ENCODE data around the gene HAO1. TPM values are rescaled to one million over a fixed set of nuclear protein-coding genes. Genes with fewer than 3 reads are reported as not detected.
"Not testable (repeated sequence)": the region's sequence is repeated elsewhere in the genome, so short reads cannot be mapped to it uniquely, and the experiment has no call there.

Gene HAO1
- not detected for total RNA-seq

- no peak for ATAC-seq
- no peaks in the 10 kb centered on the region for H3K36me3 Mint-ChIP-seq
- H3K27ac Mint-ChIP-seq = no peak within 1 kb of the TSS
- DNase-seq (ENCODE audit: low spot score in 2 of 2) = no peak
- H3K9me3 Mint-ChIP-seq = no peaks in the 10 kb centered on the region
Observed at GRCh38 chr20:7940341-7940740, at the start of gene HAO1. Gene HAO1, minus strand, starts transcription at chr20:7940458. Its CDS starts 36 bp downstream, at chr20:7940422.

- ATAC-seq = no peak
- no peak for DNase-seq (ENCODE audit: low spot score in 2 of 2)
- peaks cover 11 to 12% of the 10 kb centered on the region in 2 donors for H3K36me3 Mint-ChIP-seq
- peaks cover 8 to 9% of the 10 kb centered on the region in 2 donors for H3K9me3 Mint-ChIP-seq
- no peak overlapping the region for H3K27ac Mint-ChIP-seq
Observed at GRCh38 chr20:7989379-7989778, 49.1 kb upstream of the HAO1 start.

GRCh38 chr20:7985916-7986315, 45.7 kb upstream of the HAO1 start:
- no peaks in the 10 kb centered on the region for H3K9me3 Mint-ChIP-seq
- ATAC-seq (no peak), DNase-seq (ENCODE audit: low spot score in 2 of 2) (no peak)
- no peak overlapping the region for H3K27ac Mint-ChIP-seq
- H3K36me3 Mint-ChIP-seq = peaks cover 8% of the 10 kb centered on the region in 2 donors

- Mint-ChIP-seq H3K9me3 (no peaks in the 10 kb centered on the region), H3K36me3 (peaks cover 8% of the 10 kb centered on the region in 2 donors), H3K27ac (no peak overlapping the region)
- ATAC-seq (no peak), DNase-seq (ENCODE audit: low spot score in 2 of 2) (no peak)
Observed at GRCh38 chr20:7984192-7984591, 43.9 kb upstream of the HAO1 start.

GRCh38 chr20:7981374-7981773, 41.1 kb upstream of the HAO1 start:
- H3K36me3 Mint-ChIP-seq = peaks cover 8 to 12% of the 10 kb centered on the region in 2 donors
- ATAC-seq = no peak
- H3K9me3 Mint-ChIP-seq = no peaks in the 10 kb centered on the region
- H3K27ac Mint-ChIP-seq = no peak overlapping the region
- no peak for DNase-seq (ENCODE audit: low spot score in 2 of 2)

GRCh38 chr20:7980332-7981046, 40.2 kb upstream of the HAO1 start:
- DNase-seq (ENCODE audit: low spot score in 2 of 2) = no peak
- ATAC-seq = peak; percentile 57 to 61
- Mint-ChIP-seq H3K36me3 (peaks cover 8 to 12% of the 10 kb centered on the region in 2 donors), H3K9me3 (no peaks in the 10 kb centered on the region), H3K27ac (peak overlapping the region in 1 of 2 donors; percentile 22)

- Mint-ChIP-seq H3K36me3 (peaks cover 8 to 12% of the 10 kb centered on the region in 2 donors), H3K27ac (no peak overlapping the region), H3K9me3 (no peaks in the 10 kb centered on the region)
- ATAC-seq = no peak
- no peak for DNase-seq (ENCODE audit: low spot score in 2 of 2)
Observed at GRCh38 chr20:7977709-7978108, 37.5 kb upstream of the HAO1 start.

- ATAC-seq (peak in 1 of 2 donors; percentile 41), DNase-seq (ENCODE audit: low spot score in 2 of 2) (no peak)
- Mint-ChIP-seq H3K36me3 (peaks cover 0 to 5% of the 10 kb centered on the region in 2 donors), H3K9me3 (no peaks in the 10 kb centered on the region), H3K27ac (no peak overlapping the region)
Observed at GRCh38 chr20:7975851-7976414, 35.7 kb upstream of the HAO1 start.

GRCh38 chr20:7974785-7975435, 34.7 kb upstream of the HAO1 start:
- Mint-ChIP-seq H3K9me3 (no peaks in the 10 kb centered on the region), H3K36me3 (peaks cover 0 to 5% of the 10 kb centered on the region in 2 donors), H3K27ac (no peak overlapping the region)
- ATAC-seq (no peak), DNase-seq (ENCODE audit: low spot score in 2 of 2) (no peak)

GRCh38 chr20:7971536-7972280, 31.4 kb upstream of the HAO1 start:
- no peak for ATAC-seq
- H3K9me3 Mint-ChIP-seq = no peaks in the 10 kb centered on the region
- no peak overlapping the region for H3K27ac Mint-ChIP-seq
- DNase-seq (ENCODE audit: low spot score in 2 of 2) = no peak
- H3K36me3 Mint-ChIP-seq = no peaks in the 10 kb centered on the region

- Mint-ChIP-seq H3K27ac (no peak overlapping the region), H3K9me3 (no peaks in the 10 kb centered on the region), H3K36me3 (no peaks in the 10 kb centered on the region)
- DNase-seq (ENCODE audit: low spot score in 2 of 2) (no peak), ATAC-seq (no peak)
Observed at GRCh38 chr20:7967199-7967844, 27.1 kb upstream of the HAO1 start.

GRCh38 chr20:7966176-7966575, 25.9 kb upstream of the HAO1 start:
- H3K36me3 Mint-ChIP-seq = no peaks in the 10 kb centered on the region
- no peak for DNase-seq (ENCODE audit: low spot score in 2 of 2)
- H3K9me3 Mint-ChIP-seq = no peaks in the 10 kb centered on the region
- no peak overlapping the region for H3K27ac Mint-ChIP-seq
- no peak for ATAC-seq

GRCh38 chr20:7959484-7959883, 19.2 kb upstream of the HAO1 start:
- Mint-ChIP-seq H3K9me3 (peaks cover 10 to 12% of the 10 kb centered on the region in 2 donors), H3K27ac (no peak overlapping the region), H3K36me3 (peaks cover 0 to 12% of the 10 kb centered on the region in 2 donors)
- ATAC-seq (no peak), DNase-seq (ENCODE audit: low spot score in 2 of 2) (no peak)

- peaks cover 17 to 26% of the 10 kb centered on the region in 2 donors for H3K9me3 Mint-ChIP-seq
- H3K36me3 Mint-ChIP-seq = peaks cover 6 to 27% of the 10 kb centered on the region in 2 donors
- ATAC-seq; H3K27ac Mint-ChIP-seq; DNase-seq (ENCODE audit: low spot score in 2 of 2): not testable (repeated sequence)
Observed at GRCh38 chr20:7956561-7956960, 16.3 kb upstream of the HAO1 start.

- H3K36me3 Mint-ChIP-seq = peaks cover 6 to 28% of the 10 kb centered on the region in 2 donors
- H3K27ac Mint-ChIP-seq = no peak overlapping the region
- no peak for ATAC-seq
- DNase-seq (ENCODE audit: low spot score in 2 of 2) = no peak
- peaks cover 21 to 34% of the 10 kb centered on the region in 2 donors for H3K9me3 Mint-ChIP-seq
Observed at GRCh38 chr20:7950387-7950786, 10.1 kb upstream of the HAO1 start.

GRCh38 chr20:7943891-7944290, 3.6 kb upstream of the HAO1 start:
- Mint-ChIP-seq H3K36me3 (peaks cover 0 to 7% of the 10 kb centered on the region in 2 donors), H3K9me3 (peaks cover 10 to 15% of the 10 kb centered on the region in 2 donors), H3K27ac (no peak overlapping the region)
- no peak for ATAC-seq
- no peak for DNase-seq (ENCODE audit: low spot score in 2 of 2)

All from activated naive CD4-positive, alpha-beta T cell treated with anti-CD3 and anti-CD28 coated beads, Interleukin-2, amount 50 U/mL, for 72 hours (primary cell).